MG63 (cell line): ENCODE results near the gene ST6GALNAC3. TPM values are rescaled to one million over a fixed set of nuclear protein-coding genes. Genes with fewer than 3 reads are reported as not detected.

Experiments used
- DNase-seq: peaks from one replicate; pipeline ENCODE4 v3.0.0-alpha.2; 2020
- H3K27me3 ChIP-seq: fragments of 250-450 bp; sonication (Bioruptor Pico); 2 replicates; pipeline ENCODE4 v1.5.1; 2020; ENCODE audit warnings: mild to moderate bottlenecking, moderate library complexity
- H3K36me3 ChIP-seq: fragments of 250-450 bp; sonication (Bioruptor Pico); 2 replicates; pipeline ENCODE4 v1.5.1; 2020; ENCODE audit warnings: mild to moderate bottlenecking, moderate library complexity
- H3K4me3 ChIP-seq: fragments of 250-450 bp; sonication (Bioruptor Pico); 2 replicates; pipeline ENCODE4 v1.5.1; 2020; ENCODE audit warnings: mild to moderate bottlenecking, moderate library complexity
- H3K9me3 ChIP-seq: fragments of 250-450 bp; sonication (Bioruptor Pico); 2 replicates; pipeline ENCODE4 v1.5.1; 2020; ENCODE audit warnings: mild to moderate bottlenecking, moderate library complexity
- total RNA-seq: library from RNA; depleted of rRNA; stranded (reverse); fragments of >200 nt; shearing (Covaris generic); gene quantifications from 2 replicates; pipeline ENCODE4 v1.2.3, GENCODE V29; 2014; ENCODE audit warnings: low replicate concordance

ST6GALNAC3 gene
- total RNA-seq, 1 experiment from 2014 or later: 5.5 TPM

DNA sequence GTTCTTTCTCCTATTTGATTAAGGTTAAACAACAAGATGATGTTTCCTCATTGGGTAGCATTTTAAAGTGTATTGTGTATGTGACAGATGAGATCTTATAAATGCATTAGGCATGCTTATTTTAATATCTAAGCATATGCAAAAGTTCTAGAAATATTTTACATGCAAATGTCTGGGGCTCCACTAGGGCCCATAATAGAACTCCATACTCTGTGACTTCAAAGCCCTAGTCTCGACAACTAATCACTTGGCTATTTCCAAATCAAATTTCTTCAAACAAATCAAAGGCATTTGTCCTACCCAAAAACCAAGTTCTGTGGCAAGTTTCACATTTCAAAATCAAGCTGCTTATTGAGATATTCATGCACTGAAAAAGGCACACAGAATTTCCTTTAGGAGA, 407.1 kb downstream of the ST6GALNAC3 start:
- Histone ChIP-seq H3K27me3 (no peaks in the 10 kb centered on the region), H3K9me3 (no peaks in the 10 kb centered on the region), H3K36me3 (no peaks in the 10 kb centered on the region), H3K4me3 (no peak overlapping the region)
- no peak for DNase-seq

- H3K36me3 ChIP-seq: no peaks in the 10 kb centered on the region
- no peak overlapping the region for H3K4me3 ChIP-seq
- no peak for DNase-seq
- no peaks in the 10 kb centered on the region for H3K27me3 ChIP-seq
- no peaks in the 10 kb centered on the region for H3K9me3 ChIP-seq
Measured at GRCh38 chr1:76482272-76482671, 407.7 kb downstream of the ST6GALNAC3 start.

GRCh38 chr1:76491737-76492136, 417.2 kb downstream of the ST6GALNAC3 start:
- Histone ChIP-seq H3K36me3 (no peaks in the 10 kb centered on the region), H3K27me3 (no peaks in the 10 kb centered on the region; the same call in 1 of the 2 replicates), H3K4me3 (no peak overlapping the region), H3K9me3 (no peaks in the 10 kb centered on the region)
- no peak for DNase-seq

GRCh38 chr1:76492752-76493430, 418.3 kb downstream of the ST6GALNAC3 start:
- H3K4me3 ChIP-seq: no peak overlapping the region
- no peak for DNase-seq
- no peaks in the 10 kb centered on the region for H3K36me3 ChIP-seq
- no peaks in the 10 kb centered on the region for H3K9me3 ChIP-seq
- no peaks in the 10 kb centered on the region; the same call in 1 of the 2 replicates for H3K27me3 ChIP-seq

DNA sequence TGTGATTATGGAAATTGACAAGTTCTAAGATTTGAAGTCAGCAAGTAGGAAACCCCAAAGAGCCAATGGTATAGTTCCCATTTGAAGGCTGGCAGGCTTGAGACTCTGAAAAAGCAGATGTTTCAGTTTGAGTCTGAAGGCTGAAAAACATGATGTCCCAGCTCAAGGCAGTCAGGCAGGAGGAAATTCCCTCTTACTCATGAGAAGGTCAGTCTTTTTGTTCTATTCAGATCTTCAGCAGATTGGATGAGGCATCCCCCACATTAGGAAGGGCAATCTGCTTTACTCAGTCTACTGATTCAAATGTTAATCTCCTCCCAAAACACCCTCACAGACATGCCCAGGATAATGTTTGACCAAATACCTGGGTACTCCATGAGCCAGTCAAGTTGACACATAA, 420.3 kb downstream of the ST6GALNAC3 start:
- H3K27me3 ChIP-seq: no peaks in the 10 kb centered on the region; the same call in 1 of the 2 replicates
- no peak overlapping the region for H3K4me3 ChIP-seq
- H3K9me3 ChIP-seq: no peaks in the 10 kb centered on the region
- DNase-seq: no peak
- H3K36me3 ChIP-seq: no peaks in the 10 kb centered on the region

GRCh38 chr1:76496871-76497270, 422.3 kb downstream of the ST6GALNAC3 start:
- Histone ChIP-seq H3K36me3 (no peaks in the 10 kb centered on the region), H3K9me3 (no peaks in the 10 kb centered on the region), H3K27me3 (no peaks in the 10 kb centered on the region; the same call in none of the 2 replicates), H3K4me3 (no peak overlapping the region)
- no peak for DNase-seq

GRCh38 chr1:76500116-76500515, 425.6 kb downstream of the ST6GALNAC3 start:
- no peaks in the 10 kb centered on the region for H3K9me3 ChIP-seq
- H3K4me3 ChIP-seq: no peak overlapping the region
- no peaks in the 10 kb centered on the region for H3K36me3 ChIP-seq
- no peak for DNase-seq
- H3K27me3 ChIP-seq: no peaks in the 10 kb centered on the region; the same call in none of the 2 replicates

DNA sequence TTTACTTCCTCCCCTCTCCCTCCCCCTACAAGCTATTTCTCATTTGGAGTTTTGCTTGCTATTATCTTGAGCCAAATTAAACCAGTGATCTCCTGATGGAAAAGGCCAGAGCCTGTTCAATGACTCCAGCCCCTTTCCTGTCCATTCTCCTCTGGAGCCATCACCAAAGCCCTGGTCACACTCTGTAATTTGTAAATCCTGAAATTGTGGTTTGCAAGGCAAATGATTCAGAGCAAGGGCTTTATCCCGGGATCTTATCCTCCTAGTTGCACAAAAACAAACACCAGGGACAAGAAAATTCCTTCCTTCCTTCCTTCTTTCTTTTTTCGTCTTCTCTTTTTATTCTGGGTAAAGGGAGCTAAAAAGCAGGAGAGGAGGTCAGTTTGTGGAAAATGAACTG, 426.6 kb downstream of the ST6GALNAC3 start:
- no peaks in the 10 kb centered on the region; the same call in 1 of the 2 replicates for H3K27me3 ChIP-seq
- no peaks in the 10 kb centered on the region for H3K36me3 ChIP-seq
- DNase-seq: no peak
- no peak overlapping the region for H3K4me3 ChIP-seq
- no peaks in the 10 kb centered on the region for H3K9me3 ChIP-seq

DNA sequence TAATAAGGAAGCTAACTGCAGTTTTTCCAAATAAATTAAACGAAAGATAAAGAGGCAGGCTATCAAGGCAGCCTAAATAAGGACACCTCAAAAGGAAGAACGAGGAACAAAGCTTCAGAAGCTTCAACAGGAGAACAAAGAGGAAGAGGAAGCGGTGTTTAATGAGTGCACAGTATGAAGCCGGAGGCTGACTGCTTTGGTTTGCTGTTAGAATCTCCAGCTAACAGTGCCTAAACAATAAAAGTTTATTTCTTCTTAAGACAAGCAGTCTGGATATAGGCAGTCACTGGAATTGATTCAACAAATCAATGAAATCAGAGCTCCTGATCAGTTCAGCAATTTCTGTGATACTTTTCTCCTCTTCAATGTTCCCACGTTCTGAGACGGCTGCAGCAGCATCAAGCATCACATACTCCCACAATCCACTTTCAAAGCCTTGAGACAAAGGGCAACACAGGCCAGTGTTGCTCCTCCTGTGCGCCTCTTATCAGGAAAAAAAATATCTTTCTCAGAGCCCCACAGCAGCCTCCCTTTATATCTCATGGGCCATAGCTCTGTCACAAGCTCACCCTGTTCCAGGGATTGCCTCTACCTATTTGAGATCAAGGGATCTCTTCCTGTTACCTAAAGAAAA, 427.2 kb downstream of the ST6GALNAC3 start:
- Histone ChIP-seq H3K27me3 (no peaks in the 10 kb centered on the region; the same call in 1 of the 2 replicates), H3K9me3 (no peaks in the 10 kb centered on the region), H3K4me3 (no peak overlapping the region), H3K36me3 (no peaks in the 10 kb centered on the region)
- DNase-seq: no peak

DNA sequence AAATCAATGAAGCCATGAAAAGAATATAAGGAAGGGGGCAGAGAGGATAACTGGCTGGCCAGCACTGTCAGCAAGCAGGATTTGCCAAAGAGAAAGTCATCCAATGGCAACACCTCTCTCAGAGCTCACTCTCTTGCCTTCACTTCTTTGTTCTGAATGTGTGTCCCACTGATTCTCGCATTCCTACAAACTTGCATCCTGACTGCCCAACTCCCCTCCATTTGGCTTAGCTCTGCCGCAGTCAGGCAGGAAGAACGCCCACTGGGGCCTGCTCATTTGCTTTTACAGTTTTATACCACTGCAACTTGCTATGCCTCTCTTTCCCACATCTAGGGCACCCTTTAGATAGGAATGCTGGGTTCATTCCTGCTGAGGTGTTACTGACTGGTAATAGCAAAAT, 428.6 kb downstream of the ST6GALNAC3 start:
- Histone ChIP-seq H3K36me3 (no peaks in the 10 kb centered on the region), H3K4me3 (no peak overlapping the region), H3K27me3 (no peaks in the 10 kb centered on the region; the same call in 1 of the 2 replicates), H3K9me3 (no peaks in the 10 kb centered on the region)
- DNase-seq: no peak

- Histone ChIP-seq H3K9me3 (no peaks in the 10 kb centered on the region), H3K27me3 (no peaks in the 10 kb centered on the region; the same call in 1 of the 2 replicates), H3K36me3 (no peaks in the 10 kb centered on the region), H3K4me3 (no peak overlapping the region)
- DNase-seq: no peak
Measured at GRCh38 chr1:76503736-76504135, 429.2 kb downstream of the ST6GALNAC3 start.

GRCh38 chr1:76507376-76507775, 432.8 kb downstream of the ST6GALNAC3 start:
- no peaks in the 10 kb centered on the region for H3K27me3 ChIP-seq
- no peaks in the 10 kb centered on the region for H3K9me3 ChIP-seq
- no peaks in the 10 kb centered on the region for H3K36me3 ChIP-seq
- H3K4me3 ChIP-seq: no peak overlapping the region
- DNase-seq: no peak

GRCh38 chr1:76508871-76509270, 434.3 kb downstream of the ST6GALNAC3 start:
- no peaks in the 10 kb centered on the region for H3K27me3 ChIP-seq
- H3K36me3 ChIP-seq: no peaks in the 10 kb centered on the region
- no peaks in the 10 kb centered on the region for H3K9me3 ChIP-seq
- no peak for DNase-seq
- no peak overlapping the region for H3K4me3 ChIP-seq

GRCh38 chr1:76510672-76511557, 436.4 kb downstream of the ST6GALNAC3 start:
- H3K9me3 ChIP-seq: no peaks in the 10 kb centered on the region
- no peak for DNase-seq
- H3K4me3 ChIP-seq: no peak overlapping the region
- no peaks in the 10 kb centered on the region for H3K36me3 ChIP-seq
- H3K27me3 ChIP-seq: no peaks in the 10 kb centered on the region

- DNase-seq: no peak
- Histone ChIP-seq H3K4me3 (no peak overlapping the region), H3K36me3 (no peaks in the 10 kb centered on the region), H3K27me3 (no peaks in the 10 kb centered on the region), H3K9me3 (no peaks in the 10 kb centered on the region)
Measured at GRCh38 chr1:76511558-76512179, 437.1 kb downstream of the ST6GALNAC3 start.

GRCh38 chr1:76530953-76531352, 456.4 kb downstream of the ST6GALNAC3 start:
- no peaks in the 10 kb centered on the region for H3K9me3 ChIP-seq
- no peaks in the 10 kb centered on the region; the same call in 1 of the 2 replicates for H3K27me3 ChIP-seq
- no peaks in the 10 kb centered on the region for H3K36me3 ChIP-seq
- no peak for DNase-seq
- no peak overlapping the region for H3K4me3 ChIP-seq

DNA sequence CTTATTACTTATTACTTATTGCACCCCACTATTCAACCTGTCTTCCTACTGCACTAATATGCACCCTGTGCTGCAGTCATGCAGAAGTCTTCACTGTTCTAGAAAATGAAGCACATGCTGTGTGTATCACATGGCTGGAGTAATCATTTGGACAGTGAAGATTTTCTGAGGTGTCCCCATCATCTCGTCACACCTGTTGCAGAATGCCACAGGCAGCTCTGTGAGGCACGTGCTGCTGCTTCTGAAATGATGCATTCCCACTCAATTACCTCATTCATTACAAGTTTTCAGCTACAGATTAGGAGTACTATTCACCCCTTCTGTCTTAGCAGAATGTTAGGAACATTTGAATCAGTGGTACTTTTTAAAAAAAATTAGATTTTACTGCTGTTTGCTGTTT, 467.1 kb downstream of the ST6GALNAC3 start:
- no peaks in the 10 kb centered on the region; the same call in 1 of the 2 replicates for H3K27me3 ChIP-seq
- H3K9me3 ChIP-seq: no peaks in the 10 kb centered on the region
- no peak overlapping the region for H3K4me3 ChIP-seq
- DNase-seq: no peak
- no peaks in the 10 kb centered on the region for H3K36me3 ChIP-seq
